ENCODE data around the gene KLHL41.
"Not testable (repeated sequence)": the region's sequence is repeated elsewhere in the genome, so short reads cannot be mapped to it uniquely, and the experiment has no call there.

The KLHL41 gene

DNA sequence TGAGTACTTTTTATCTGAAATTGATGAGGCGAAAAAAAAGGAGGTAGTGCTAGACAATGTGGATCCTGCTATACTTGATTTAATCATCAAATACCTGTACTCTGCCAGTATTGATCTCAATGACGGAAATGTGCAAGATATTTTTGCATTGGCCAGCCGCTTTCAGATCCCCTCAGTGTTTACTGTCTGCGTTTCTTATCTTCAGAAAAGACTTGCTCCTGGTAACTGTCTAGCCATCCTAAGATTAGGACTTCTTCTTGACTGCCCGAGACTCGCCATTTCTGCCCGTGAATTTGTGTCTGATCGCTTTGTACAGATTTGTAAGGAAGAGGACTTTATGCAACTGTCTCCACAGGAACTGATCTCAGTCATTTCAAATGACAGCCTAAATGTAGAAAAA lies 453 bp downstream of the KLHL41 start:
- DNase-seq (ENCODE audit: low read depth in 3 of 3) = no peak

DNA sequence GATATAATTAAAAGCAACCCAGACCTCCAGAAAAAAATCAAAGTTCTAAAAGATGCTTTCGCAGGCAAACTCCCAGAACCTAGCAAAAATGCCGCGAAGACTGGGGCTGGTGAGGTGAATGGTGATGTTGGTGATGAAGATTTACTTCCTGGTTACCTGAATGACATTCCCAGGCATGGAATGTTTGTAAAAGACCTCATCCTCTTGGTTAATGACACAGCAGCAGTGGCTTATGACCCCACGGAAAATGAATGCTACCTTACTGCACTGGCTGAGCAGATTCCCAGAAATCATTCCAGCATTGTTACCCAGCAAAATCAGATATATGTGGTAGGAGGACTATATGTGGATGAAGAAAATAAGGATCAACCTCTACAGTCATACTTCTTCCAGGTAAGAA lies 994 bp downstream of the KLHL41 start:
- DNase-seq (ENCODE audit: low read depth in 3 of 3) = no peak

DNA sequence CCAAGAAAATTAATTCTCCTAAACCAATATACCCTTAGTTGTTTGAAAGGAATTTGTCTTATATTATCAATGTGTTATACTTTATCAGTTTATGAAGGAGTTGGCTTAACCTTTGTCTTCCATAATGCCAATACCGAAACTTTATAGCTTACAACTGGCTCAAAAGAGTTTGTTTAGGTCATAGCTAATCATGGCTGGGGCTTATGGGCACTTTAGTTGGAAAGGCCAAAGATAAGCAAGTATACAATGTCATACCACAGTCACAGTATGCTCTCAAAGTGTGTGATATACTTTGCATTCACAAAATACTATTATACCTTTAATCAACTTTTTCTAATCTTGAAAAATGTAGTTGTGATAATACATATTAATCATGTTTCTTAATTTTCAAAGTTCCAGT lies 2.3 kb downstream of the KLHL41 start:
- no peak for DNase-seq (ENCODE audit: low read depth in 3 of 3)

DNA sequence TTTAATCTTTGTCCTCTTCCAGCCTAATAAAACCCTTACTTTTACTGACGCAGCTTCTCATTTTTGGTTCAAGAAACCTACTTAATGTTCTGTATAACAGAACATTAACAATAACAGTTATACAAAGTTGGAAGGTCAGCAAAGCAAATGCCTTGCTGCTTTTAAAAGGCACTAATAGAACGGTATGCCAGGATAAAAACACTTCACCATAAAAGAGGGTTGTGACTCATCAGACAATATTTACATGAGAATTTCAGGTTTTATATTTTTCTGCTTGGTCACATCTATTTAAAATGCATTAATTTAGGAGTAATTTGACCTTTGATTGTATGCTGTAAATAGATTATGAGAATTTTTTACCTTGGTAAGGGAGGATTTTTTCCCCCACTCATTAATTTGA lies 3.0 kb downstream of the KLHL41 start:
- DNase-seq (ENCODE audit: low read depth in 3 of 3) = no peak

DNA sequence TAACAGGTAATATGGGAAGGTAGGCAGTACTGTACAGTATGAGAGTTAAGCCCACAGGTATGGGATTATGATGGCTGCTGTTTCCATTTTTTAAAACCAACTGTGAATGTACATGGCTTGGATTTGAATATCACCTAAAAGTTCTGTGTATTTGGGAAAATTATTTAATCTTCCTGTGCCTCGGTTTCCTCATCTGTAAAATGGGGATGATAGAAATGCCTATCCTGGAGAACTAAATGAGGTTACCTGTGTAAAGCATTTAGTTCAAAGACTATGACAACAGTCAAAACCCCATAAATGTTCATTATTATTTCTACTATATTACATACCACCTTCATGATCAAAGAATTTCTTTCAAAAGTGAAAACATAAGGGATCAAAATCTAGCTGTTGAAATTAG lies 3.6 kb downstream of the KLHL41 start:
- DNase-seq (ENCODE audit: low read depth in 3 of 3) = no peak

DNA sequence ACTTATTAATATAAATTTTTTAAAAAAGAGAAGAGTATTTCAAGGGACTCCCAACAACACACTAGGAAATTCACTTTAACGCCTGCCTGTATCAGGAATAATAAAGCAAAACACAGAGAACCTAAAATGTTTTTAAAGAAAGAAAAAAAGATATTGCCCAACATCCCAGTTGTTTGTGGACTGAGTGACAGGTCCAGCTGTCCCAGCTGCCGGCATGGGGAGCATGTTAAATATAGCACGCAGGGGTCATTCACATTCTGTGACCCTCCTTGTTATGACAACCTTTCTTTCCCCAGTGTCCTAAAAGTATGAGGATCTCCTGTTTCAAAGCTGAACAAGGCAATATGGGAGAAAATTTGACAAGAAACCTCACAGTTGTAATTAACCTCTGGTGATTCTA lies 4.4 kb downstream of the KLHL41 start:
- no peak for DNase-seq (ENCODE audit: low read depth in 3 of 3)

DNA sequence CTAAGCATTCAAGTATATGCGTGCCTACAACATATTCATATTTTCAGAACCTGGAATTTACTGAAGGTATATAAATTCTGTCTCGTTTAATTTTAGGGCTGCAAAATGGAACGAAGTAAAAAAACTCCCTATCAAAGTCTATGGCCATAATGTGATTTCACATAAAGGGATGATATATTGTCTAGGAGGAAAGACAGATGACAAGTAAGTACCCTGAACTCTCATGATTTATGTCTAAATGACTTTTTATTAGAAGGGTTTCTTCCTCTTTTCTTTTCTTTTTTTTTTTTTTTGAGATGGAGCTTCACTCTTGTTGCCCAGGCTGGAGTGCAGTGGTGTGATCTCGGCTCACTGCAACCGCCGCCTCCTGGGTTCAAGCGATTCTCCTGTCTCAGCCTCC lies 5.3 kb downstream of the KLHL41 start:
- DNase-seq (ENCODE audit: low read depth in 3 of 3) = not testable (repeated sequence)

DNA sequence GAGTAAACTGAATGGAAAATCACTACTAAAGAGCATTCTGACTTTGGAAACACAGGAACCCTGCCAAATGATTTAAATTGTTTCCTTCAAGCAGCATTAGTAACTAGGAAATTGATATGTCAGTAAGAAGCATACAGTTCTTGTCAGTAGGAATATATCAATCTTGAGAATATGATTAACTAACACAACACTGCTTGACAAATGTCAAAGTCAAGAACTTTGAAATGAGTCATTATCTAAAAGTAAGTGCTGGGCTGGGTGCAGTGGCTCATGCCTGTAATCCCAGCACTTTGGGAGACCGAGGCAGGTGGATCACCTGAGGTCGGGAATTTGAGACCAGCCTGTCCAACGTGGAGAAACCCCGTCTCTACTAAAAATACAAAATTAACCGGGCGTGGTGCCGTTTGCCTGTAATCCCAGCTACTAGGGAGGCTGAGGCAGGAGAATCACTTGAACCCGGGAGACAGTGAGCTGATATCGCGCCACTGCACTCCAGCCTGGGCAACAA lies 7.0 kb downstream of the KLHL41 start:
- DNase-seq (ENCODE audit: low read depth in 3 of 3) = not testable (repeated sequence)

DNA sequence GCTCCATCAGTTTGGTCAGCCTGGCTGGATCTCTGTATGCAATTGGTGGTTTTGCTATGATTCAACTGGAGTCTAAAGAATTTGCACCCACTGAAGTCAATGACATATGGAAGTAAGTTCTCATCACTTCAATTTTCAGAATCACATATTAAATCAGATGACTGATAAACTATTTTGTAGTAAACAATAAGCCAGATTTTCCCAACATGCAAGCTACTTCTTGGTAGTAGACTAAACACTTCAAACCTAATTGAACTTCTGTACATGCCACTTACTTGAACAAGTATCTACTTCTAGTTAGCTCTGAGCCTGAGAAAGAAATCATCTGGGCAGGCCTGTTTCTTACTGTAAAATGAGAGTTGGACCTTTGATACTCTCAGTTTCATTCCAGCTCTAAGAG lies 11.4 kb downstream of the KLHL41 start:
- no peak for DNase-seq (ENCODE audit: low read depth in 3 of 3)

DNA sequence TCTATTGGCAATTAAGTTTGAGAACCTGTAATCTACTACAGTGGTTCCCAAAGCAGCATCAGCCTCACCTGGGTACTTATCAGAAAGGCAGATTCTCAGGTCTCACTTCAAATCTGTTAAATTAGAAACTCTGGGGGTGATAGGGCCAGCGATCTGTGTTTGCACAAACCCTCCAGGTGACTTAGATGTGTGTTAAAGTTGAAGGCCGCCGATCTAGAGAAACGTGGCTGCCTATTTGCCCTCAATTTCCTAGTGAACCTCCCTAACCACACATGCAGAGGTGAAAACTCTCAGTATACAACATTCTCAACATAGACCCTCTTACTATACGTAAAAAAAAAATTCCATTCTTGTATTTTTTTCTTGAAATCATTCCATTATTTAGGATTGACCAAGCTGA lies 14.2 kb downstream of the KLHL41 start:
- DNase-seq (ENCODE audit: low read depth in 3 of 3) = no peak

DNA sequence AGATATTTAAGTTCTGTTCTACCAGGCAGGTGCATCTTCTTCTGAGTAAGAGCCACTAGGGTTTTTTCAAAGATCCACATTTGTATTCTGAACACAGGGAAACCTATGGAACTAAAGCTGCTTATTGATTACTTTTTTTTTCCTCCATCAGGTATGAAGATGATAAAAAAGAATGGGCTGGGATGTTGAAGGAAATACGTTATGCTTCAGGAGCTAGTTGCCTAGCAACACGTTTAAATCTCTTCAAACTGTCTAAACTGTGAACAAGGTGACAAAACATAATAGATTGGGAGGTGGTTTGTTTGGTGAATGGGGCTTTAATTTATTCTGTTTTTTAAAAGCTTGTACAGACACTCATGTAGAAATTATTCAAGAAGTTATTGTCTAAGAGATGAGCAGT lies 15.9 kb downstream of the KLHL41 start:
- DNase-seq (ENCODE audit: low read depth in 3 of 3) = no peak

DNA sequence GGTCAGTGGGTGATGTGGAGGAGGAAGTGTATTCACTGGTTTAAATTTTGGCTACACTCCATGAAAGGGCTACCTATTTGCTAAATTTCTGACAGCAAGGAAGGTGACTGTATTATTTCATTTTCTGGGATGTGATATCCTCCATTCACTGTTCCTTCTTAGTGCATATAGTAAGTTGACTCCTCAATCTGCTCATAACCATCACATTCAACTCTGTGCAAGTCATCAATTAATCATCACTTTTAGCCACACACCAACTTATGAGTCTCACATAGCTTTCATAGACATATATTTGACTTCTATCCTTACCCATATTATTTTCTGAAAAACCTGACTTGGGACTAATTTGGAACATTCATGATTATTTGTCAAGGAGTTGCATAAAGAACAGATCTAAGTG lies 16.9 kb downstream of the KLHL41 start:
- DNase-seq (ENCODE audit: low read depth in 3 of 3) = no peak

DNA sequence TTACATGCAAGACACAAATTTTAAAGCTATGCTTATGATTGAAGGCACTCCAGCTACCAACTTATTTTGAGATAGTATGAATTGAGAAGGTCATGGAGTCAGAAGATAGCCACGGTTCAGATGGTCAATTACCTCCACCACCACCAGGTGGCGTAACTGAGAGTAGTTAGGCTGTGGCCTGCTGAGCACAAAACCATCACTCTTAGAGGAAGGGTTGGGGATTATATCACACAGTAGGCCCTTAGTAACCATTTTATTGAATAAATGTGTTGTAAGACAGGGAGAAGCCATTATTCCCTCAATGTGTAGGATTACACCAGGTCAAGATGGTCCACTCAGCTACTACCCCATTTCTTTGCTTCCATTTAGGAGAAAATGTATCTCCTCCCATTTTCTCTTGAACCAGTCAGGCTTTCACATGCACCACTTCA lies 18.8 kb downstream of the KLHL41 start:
- peak; percentile 47 to 74 (median 64) for DNase-seq (ENCODE audit: low read depth in 3 of 3)

DNA sequence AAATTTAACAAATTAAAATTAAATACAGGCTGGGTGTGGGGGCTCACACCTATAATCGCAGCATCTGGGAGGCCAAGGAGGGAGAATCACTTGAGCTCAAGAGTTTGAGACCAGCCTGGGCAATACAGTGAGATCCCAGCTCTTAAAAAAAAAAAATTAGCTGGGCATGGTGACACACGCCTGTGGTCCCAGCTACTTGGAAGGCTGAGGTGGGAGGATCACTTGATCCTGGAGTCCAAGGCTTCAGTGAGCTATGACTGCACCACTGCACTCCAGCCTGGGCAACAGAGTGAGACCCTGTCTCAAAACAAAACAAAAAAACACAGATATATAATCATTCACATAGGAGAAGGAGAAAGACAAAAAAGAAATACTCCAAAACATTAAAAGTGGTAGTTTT lies 30.0 kb downstream of the KLHL41 start:
- DNase-seq (ENCODE audit: low read depth in 3 of 3) = not testable (repeated sequence)

DNA sequence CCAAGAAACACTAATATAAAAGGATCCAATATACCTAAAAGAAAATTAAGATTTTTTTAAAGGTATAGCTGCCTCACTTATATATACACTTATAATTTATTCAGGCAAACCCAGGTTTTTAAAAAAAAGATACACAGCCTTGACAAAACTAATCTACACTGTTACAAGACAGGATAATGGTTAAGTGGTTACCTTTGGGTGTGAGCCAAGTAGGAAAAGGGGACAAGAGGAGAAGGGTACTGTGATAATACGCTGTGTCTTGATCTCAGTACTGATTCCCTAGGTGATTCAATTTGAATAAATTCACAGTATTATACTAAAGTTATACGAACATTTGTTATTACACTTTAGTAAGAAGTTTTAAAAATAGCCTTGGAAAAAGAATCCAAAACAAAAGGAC lies 30.6 kb downstream of the KLHL41 start:
- no peak for DNase-seq (ENCODE audit: low read depth in 3 of 3)

DNA sequence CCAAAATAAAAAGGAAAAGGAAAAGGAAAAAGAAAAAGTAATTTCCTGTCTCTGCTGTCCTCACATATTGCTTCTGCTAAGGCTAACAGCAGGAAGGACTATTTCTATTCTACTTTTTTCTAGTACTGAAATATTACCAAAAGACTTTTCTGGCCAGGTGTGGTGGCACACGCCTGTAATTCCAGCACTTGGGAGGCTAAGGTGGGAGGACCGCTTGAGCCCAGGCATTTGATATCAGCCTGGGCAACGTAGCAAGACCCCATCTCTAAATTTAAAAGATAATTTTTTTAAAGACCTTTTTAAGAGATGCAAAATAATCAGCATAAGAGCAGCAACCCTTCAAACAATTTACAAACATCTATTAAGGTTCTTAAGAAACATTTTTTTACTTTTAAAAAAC lies 32.9 kb downstream of the KLHL41 start:
- no peak for DNase-seq (ENCODE audit: low read depth in 3 of 3)

DNA sequence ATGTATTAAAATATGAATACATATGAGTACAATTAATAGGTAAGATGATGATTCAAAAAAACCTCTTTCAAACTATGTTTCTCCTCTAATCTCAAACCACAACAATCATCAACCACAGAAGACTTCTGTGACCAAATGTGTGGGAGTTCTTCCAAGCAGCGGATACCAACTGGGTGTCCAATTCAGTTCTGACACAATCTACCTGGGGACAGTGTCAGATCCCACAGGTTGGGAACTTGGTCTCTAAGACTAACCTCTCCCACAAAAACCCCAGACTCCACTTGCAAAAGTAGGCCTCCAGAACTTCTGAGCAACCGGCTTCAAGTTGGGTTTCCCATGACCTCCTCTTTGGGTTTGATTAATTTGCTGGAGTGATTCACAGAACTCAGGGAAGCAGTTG lies 37.3 kb downstream of the KLHL41 start:
- no peak for DNase-seq (ENCODE audit: low read depth in 3 of 3)

DNA sequence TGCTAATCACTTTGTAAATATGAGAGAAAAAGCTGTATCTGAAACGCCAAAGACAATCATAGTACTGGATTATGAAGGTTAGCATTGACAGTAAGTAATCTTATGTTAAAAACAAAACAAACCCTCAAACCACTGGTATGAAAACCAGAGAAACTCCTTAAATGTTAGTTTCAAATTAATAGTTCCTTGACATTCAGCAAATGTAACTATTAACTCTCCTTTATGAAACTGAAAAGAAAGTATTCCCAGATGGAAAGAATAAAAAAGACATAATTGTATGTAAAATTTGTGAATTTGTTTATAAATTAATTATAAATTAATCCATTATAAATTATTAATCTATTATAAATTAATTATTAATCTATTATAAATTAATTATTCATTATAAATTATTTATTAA lies 51.9 kb downstream of the KLHL41 start:
- DNase-seq (ENCODE audit: low read depth in 3 of 3) = no peak

DNA sequence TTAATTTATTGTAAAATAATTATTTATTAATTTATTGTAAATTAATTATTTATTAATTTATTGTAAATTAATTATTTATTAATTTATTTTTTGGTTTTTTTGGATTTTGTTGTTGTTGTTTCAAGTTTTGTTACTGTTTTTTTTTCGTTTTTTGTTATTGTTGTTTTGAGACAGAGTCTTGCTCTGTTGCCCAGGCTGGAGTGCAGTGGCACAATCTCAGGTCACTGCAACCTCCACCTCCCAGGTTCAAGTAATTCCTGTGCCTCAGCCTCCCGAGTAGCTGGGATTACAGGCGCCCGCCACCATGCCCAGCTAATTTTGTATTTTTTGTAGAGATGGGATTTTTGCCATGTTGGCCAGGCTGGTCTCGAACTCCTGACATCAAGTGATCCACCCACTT lies 52.6 kb downstream of the KLHL41 start:
- DNase-seq (ENCODE audit: low read depth in 3 of 3) = not testable (repeated sequence)

DNA sequence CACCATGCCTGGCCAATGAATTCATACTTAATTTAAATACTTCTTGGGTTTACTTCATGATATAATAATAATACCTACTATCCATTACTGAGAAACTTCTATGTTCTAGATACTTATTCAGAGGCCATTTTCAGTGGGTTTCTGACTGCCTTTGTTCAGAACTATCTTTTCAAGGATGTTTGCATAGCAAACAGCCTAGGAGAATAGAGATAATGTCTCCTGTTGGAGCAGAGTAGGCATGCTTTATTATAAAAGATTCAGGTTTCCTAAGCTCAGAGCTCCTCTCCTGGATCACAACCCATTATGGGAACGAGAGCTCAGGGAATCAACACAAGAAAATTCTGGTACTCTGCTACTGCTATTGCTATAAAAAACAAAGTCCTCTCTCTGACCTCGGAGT lies 53.0 kb downstream of the KLHL41 start:
- no peak for DNase-seq (ENCODE audit: low read depth in 3 of 3)

DNA sequence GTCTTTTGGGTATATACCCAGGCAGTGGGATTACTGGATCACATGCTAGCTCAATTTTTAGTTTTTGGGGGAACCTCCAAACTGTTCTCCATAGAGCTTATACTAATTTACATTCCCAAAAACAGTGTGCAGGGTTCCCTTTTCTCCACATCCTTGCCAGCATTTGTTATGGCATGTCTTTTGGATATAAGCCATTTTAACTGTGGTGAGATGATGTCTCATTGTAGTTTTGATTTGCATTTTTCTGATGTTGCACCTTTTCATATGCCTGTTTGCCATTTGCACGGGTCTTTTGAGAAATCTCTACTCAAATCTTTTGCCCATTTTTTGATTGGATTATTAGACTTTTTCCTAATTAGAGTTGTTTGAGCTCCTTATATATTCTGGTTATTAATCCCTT lies 56.2 kb downstream of the KLHL41 start:
- DNase-seq (ENCODE audit: low read depth in 3 of 3) = no peak

DNA sequence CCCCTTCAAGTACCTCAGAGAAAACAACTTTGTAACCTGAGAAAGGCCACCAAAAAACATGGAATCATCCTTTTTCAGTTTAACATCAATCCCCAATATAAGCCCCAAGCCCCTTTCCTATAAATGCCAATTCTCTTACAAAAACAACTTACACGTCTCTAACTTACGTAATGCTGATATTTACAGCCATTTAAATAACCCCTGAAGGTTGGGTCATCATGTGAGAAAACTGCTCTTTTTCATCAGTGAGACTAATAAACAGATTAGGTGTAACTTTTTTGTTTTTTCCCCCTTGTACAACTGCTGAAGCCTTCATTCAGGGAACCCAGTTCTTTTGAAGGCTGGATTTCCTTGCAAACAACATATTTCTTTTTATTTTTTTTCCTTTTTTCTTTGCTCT lies 60.4 kb downstream of the KLHL41 start:
- DNase-seq (ENCODE audit: low read depth in 3 of 3) = no peak

DNA sequence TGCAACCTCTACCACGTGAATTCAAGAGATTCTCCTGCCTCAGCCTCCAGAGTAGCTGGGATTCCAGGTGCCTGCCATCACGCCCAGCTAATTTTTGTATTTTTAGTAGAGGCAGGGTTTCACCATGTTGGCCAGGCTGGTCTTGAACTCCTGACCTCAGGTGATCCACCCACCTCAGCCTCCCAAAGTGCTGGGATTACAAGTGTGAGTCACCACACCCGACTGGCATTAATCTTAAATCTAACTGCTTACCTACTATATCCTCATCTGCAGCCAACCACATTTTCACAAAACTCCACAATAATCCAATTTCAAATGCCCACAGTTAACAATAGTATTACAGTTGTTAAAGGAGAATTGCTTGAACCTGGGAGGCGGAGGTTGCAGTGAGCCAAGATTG lies 61.2 kb downstream of the KLHL41 start:
- DNase-seq (ENCODE audit: low read depth in 3 of 3) = not testable (repeated sequence)

DNA sequence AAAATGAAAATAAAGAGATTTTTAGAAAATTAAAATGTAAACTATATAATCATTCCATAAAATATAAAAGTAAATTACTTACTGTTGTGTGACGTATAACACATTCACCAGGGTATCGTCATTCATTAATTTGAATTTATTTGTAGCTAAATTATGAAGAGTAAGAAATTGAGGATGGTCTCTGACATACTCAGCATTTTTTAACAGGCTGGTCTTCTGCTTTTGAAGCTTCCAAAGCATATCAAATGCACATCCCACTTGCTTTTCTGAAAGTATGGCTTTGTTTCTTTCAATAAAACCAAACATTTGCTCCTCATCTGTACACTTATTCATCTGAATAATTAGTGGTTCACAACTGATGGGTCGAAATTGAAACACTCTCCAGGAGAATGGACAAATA lies 62.1 kb downstream of the KLHL41 start:
- no peak for DNase-seq (ENCODE audit: low read depth in 3 of 3)

DNA sequence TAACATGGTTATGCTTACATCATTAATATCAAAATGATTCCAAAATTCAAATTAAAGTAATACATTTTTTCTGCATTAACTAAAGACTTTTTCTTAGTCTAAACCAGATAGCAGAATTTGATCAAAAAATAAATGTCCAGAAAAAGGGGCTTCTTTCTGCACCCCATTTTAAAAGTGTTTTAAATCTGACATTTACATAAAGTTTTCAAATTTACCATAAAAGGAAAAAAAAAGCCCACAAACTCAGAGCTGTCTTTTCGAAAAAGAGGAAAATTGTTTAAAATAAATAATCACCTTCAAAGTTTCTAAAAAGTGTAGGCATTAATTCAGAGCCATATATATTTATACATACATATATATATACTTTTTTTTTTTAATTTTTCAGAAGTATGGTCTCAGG lies 62.7 kb downstream of the KLHL41 start:
- no peak for DNase-seq (ENCODE audit: low read depth in 3 of 3)

Measured in stimulated activated CD4-positive, alpha-beta T cell treated with anti-CD3 and anti-CD28 coated beads, TNF-alpha, amount 100 ng/mL, for 48 hours (primary cell).